ENCODE measurements around the gene RABGAP1L.

GRCh38 chr1:174274452-174274851 lies 115.1 kb downstream of the RABGAP1L start:
- TF ChIP-seq CTCF (conservative IDR thresholded peaks at IDR 0.05), result no peak
- no peak for TF ChIP-seq EZH2 (IDR thresholded peaks at IDR 0.05; ENCODE audit: low read depth)
